ENCODE measurements around the gene KBTBD3. TPM values are rescaled to one million over a fixed set of nuclear protein-coding genes. Genes with fewer than 3 reads are reported as not detected.

KBTBD3 gene
- total and polyA plus RNA-seq, 2 of the 4 experiments (the other 2 are of a cell fraction), result 1.6 to 1.7 TPM

DNA sequence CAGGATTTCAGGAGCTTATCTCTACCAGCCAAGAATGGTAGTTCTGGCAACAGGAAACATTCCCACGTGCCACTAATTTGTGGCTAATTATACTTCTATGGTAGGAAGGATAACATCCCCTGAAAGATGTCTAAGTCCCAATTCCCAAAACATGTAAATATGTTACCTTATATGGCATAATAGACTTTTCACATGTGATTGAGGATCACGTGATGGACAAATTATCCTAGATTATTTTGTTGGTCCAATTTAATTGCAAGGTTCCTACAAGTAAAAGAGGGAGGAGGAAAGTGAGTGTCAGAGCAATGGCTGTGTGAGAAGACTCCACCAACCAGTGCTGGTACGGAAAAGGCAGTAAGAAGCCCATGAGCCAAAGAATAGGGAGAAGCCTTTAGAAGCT lies 45.2 kb downstream of the KBTBD3 start:
- Histone ChIP-seq H4K91ac (ENCODE audit: insufficient read depth, low read depth, low read length) (no peak overlapping the region; the same call in 1 of the 2 replicates), H2BK120ac (ENCODE audit: low read depth, low read length) (peak overlapping the region; percentile 59; the same call in 1 of the 2 replicates), H3K56ac (ENCODE audit: extremely low read depth, insufficient read depth, low read length) (no peak overlapping the region), H3K4ac (ENCODE audit: low read depth, low read length) (no peak overlapping the region), H3K27ac (ENCODE audit: insufficient read depth, low read length) (no peak overlapping the region), H3K4me3 (ENCODE audit: insufficient read depth, low read depth, low read length) (no peak overlapping the region), H2AK9ac (replicated peaks; ENCODE audit: low read depth, low read length, poor library complexity) (no peak overlapping the region), H3K79me1 (ENCODE audit: low read depth in 1 of 2, low read length in 2 of 2) (no peaks in the 10 kb centered on the region), H3K9me1 (ENCODE audit: insufficient read depth, low read length) (no peaks in the 10 kb centered on the region), H3K23ac (ENCODE audit: low read depth, low read length) (no peak overlapping the region), H3K36me3 (ENCODE audit: control insufficient read depth, insufficient read depth, low read length) (no peaks in the 10 kb centered on the region), H2AFZ (replicated peaks; ENCODE audit: low read length, poor library complexity) (no peak overlapping the region), H2BK15ac (ENCODE audit: low read depth, low read length) (no peak overlapping the region), H3K14ac (replicated peaks; ENCODE audit: low read depth, low read length) (no peak overlapping the region), H2BK20ac (ENCODE audit: low read depth, low read length) (no peak overlapping the region), H3K4me2 (ENCODE audit: low read depth, low read length) (no peak overlapping the region), H4K5ac (ENCODE audit: low read depth, low read length) (no peak overlapping the region), H2AK5ac (ENCODE audit: low read depth, low read length) (no peak overlapping the region), H4K8ac (ENCODE audit: low read depth in 2 of 2, low read length in 2 of 2) (peak overlapping the region; percentile 10 to 86; a peak in 1 of 4 replicates), H3K9me3 (ENCODE audit: control insufficient read depth, insufficient read depth, low read length) (no peaks in the 10 kb centered on the region), H3K4me1 (ENCODE audit: control insufficient read depth, insufficient read depth, low read length) (no peaks in the 10 kb centered on the region; the same call in 1 of the 2 replicates), H2BK5ac (ENCODE audit: low read depth, low read length, poor library complexity, severe bottlenecking) (no peak overlapping the region), H3K9ac (ENCODE audit: low read depth, low read length) (no peak overlapping the region), H4K20me1 (ENCODE audit: insufficient read depth, low read length) (no peaks in the 10 kb centered on the region), H3K27me3 (ENCODE audit: control insufficient read depth, insufficient read depth, low read length) (no peaks in the 10 kb centered on the region), H3K18ac (ENCODE audit: low read depth, low read length) (no peak overlapping the region)
- DNase-seq (no peak), ATAC-seq (ENCODE audit: low read depth) (no peak)
- no TSS peak for BruUV-seq (replicated peaks)
- TF ChIP-seq CHD1 (IDR thresholded peaks at IDR 0.05; ENCODE audit: low read depth, low read length) (no peak), FOS (IDR thresholded peaks at IDR 0.05; ENCODE audit: low read depth, low read length) (no peak), SMC3 (IDR thresholded peaks at IDR 0.05; ENCODE audit: low read depth, low read length) (no peak), RFX5 (IDR thresholded peaks at IDR 0.05; ENCODE audit: low read depth, low read length) (no peak), MXI1 (IDR thresholded peaks at IDR 0.05; ENCODE audit: borderline replicate concordance, low read depth, low read length) (no peak), RAD21 (IDR thresholded peaks at IDR 0.05; ENCODE audit: low read length) (no peak), MAZ (IDR thresholded peaks at IDR 0.05; ENCODE audit: borderline replicate concordance, low read depth, low read length) (no peak), MAFK (IDR thresholded peaks at IDR 0.05; ENCODE audit: low read depth, low read length) (no peak)
- TF ChIP-seq, protein P1, sequence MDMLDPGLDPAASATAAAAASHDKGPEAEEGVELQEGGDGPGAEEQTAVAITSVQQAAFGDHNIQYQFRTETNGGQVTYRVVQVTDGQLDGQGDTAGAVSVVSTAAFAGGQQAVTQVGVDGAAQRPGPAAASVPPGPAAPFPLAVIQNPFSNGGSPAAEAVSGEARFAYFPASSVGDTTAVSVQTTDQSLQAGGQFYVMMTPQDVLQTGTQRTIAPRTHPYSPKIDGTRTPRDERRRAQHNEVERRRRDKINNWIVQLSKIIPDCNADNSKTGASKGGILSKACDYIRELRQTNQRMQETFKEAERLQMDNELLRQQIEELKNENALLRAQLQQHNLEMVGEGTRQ (IDR thresholded peaks at IDR 0.05; ENCODE audit: low read depth, low read length), result no peak
- TF ChIP-seq, protein P2, sequence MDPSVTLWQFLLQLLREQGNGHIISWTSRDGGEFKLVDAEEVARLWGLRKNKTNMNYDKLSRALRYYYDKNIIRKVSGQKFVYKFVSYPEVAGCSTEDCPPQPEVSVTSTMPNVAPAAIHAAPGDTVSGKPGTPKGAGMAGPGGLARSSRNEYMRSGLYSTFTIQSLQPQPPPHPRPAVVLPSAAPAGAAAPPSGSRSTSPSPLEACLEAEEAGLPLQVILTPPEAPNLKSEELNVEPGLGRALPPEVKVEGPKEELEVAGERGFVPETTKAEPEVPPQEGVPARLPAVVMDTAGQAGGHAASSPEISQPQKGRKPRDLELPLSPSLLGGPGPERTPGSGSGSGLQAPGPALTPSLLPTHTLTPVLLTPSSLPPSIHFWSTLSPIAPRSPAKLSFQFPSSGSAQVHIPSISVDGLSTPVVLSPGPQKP (IDR thresholded peaks at IDR 0.05; ENCODE audit: borderline replicate concordance, low read depth, low read length), result no peak
- intact Hi-C loops (cut with micrococcal nuclease) (no loop called here), in situ Hi-C loops (cut with MboI; ENCODE audit: low sequenced_read_pairs) (no loop called here), dilution Hi-C loops (cut with HindIII; ENCODE audit: low sequenced_read_pairs, unreplicated experiment) (no loop called here)
- ChIA-PET CTCF (no interaction called here), POLR2A (ENCODE audit: unreplicated experiment) (no interaction called here)
- no CpG with 5 or more reads among the region's 3 CpGs for whole genome bisulfite sequencing, 2 experiments (ENCODE audit: extremely low coverage in 2 of 2, insufficient read length in 1 of 2)

Measured in IMR-90 (cell line).